Stimulated activated CD8-positive, alpha-beta memory T cell treated with anti-CD3 and anti-CD28 coated beads, Interleukin-7, amount 100 ng/mL, for 4 hours (primary cell): Measurements from ENCODE around the gene SRRM3.
"Not testable (repeated sequence)": the region's sequence is repeated elsewhere in the genome, so short reads cannot be mapped to it uniquely, and the experiment has no call there.

Experiments
- DNase-seq, 2 donors: peaks; one replicate each; pipeline ENCODE4 v3.0.0-alpha.2; 2020; ENCODE audit warnings: low read depth in 2 of 2

SRRM3 gene

GRCh38 chr7:76191783-76192240 is 9.9 kb upstream of the SRRM3 start:
- DNase-seq = no peak

- no peak for DNase-seq
These were observed 8.2 kb upstream of the SRRM3 start for GRCh38 chr7:76193466-76193865.

GRCh38 chr7:76193883-76194282 is 7.8 kb upstream of the SRRM3 start:
- no peak for DNase-seq

GRCh38 chr7:76196786-76197185 is 4.9 kb upstream of the SRRM3 start:
- DNase-seq = no peak

- DNase-seq = no peak
These were observed 3.5 kb upstream of the SRRM3 start for GRCh38 chr7:76198202-76198601.

GRCh38 chr7:76202666-76203030 is 952 bp downstream of the SRRM3 start:
- DNase-seq = no peak

- DNase-seq = no peak
These were observed 2.5 kb downstream of the SRRM3 start for GRCh38 chr7:76204147-76204546.

GRCh38 chr7:76206633-76207032 is 4.9 kb downstream of the SRRM3 start:
- no peak for DNase-seq

- no peak for DNase-seq
These were observed 7.6 kb downstream of the SRRM3 start for GRCh38 chr7:76209310-76209709.

GRCh38 chr7:76211216-76211615 is 9.5 kb downstream of the SRRM3 start:
- no peak for DNase-seq

GRCh38 chr7:76215349-76215748 is 13.7 kb downstream of the SRRM3 start:
- not testable (repeated sequence) for DNase-seq

GRCh38 chr7:76216381-76217082 is 14.8 kb downstream of the SRRM3 start:
- no peak for DNase-seq

GRCh38 chr7:76217942-76218566 is 16.4 kb downstream of the SRRM3 start:
- DNase-seq = no peak

GRCh38 chr7:76220185-76221057 is 18.7 kb downstream of the SRRM3 start:
- DNase-seq = no peak

- DNase-seq = no peak
These were observed 20.6 kb downstream of the SRRM3 start for GRCh38 chr7:76222333-76222732.

- DNase-seq = no peak
These were observed 21.1 kb downstream of the SRRM3 start for GRCh38 chr7:76222839-76223238.

- DNase-seq = no peak
These were observed 21.7 kb downstream of the SRRM3 start for GRCh38 chr7:76223286-76223972.

GRCh38 chr7:76224695-76225094 is 23.0 kb downstream of the SRRM3 start:
- no peak for DNase-seq

- DNase-seq = no peak
These were observed 23.7 kb downstream of the SRRM3 start for GRCh38 chr7:76225379-76225778.

- DNase-seq = no peak
These were observed 24.3 kb downstream of the SRRM3 start for GRCh38 chr7:76225951-76226350.

- not testable (repeated sequence) for DNase-seq
These were observed 25.3 kb downstream of the SRRM3 start for GRCh38 chr7:76226878-76227423.

GRCh38 chr7:76230214-76230613 is 28.5 kb downstream of the SRRM3 start:
- no peak for DNase-seq
